Hematopoietic multipotent progenitor cell treated with erythropoietin and hydrocortisone succinate and interleukin-3 and kit ligand, for 4 days (in vitro differentiated cells): ENCODE results near the gene DDC.

Experiments
- DNase-seq: peaks from one replicate; pipeline ENCODE4 v3.0.0-alpha.2; 2015

DDC gene

GRCh38 chr7:50513166-50513871 lies 51.9 kb downstream of the DDC start:
- no peak for DNase-seq

GRCh38 chr7:50512384-50512783 lies 52.8 kb downstream of the DDC start:
- DNase-seq = no peak

GRCh38 chr7:50509459-50509858 lies 55.7 kb downstream of the DDC start:
- DNase-seq = no peak

GRCh38 chr7:50508471-50508943 lies 56.7 kb downstream of the DDC start:
- peak; percentile 60 for DNase-seq

GRCh38 chr7:50507898-50508470 lies 57.2 kb downstream of the DDC start:
- no peak for DNase-seq

- peak; percentile 50 for DNase-seq
Measured at GRCh38 chr7:50505553-50506210, 59.5 kb downstream of the DDC start.

GRCh38 chr7:50504646-50505546 lies 60.3 kb downstream of the DDC start:
- no peak for DNase-seq

GRCh38 chr7:50502947-50503346 lies 62.3 kb downstream of the DDC start:
- no peak for DNase-seq

- peak; percentile 41 for DNase-seq
Measured at GRCh38 chr7:50502001-50502684, 63.1 kb downstream of the DDC start.

- DNase-seq = no peak
Measured at GRCh38 chr7:50499092-50499491, 66.1 kb downstream of the DDC start.

GRCh38 chr7:50497968-50498367 lies 67.2 kb downstream of the DDC start:
- DNase-seq = no peak

- peak; percentile 98 for DNase-seq
Measured at GRCh38 chr7:50497068-50497642, 68.0 kb downstream of the DDC start.

GRCh38 chr7:50496569-50496968 lies 68.6 kb downstream of the DDC start:
- no peak for DNase-seq

GRCh38 chr7:50495746-50496145 lies 69.5 kb downstream of the DDC start:
- no peak for DNase-seq

GRCh38 chr7:50492770-50493519 lies 72.3 kb downstream of the DDC start:
- no peak for DNase-seq

GRCh38 chr7:50491943-50492342 lies 73.3 kb downstream of the DDC start:
- DNase-seq = no peak

GRCh38 chr7:50491209-50491608 lies 74.0 kb downstream of the DDC start:
- no peak for DNase-seq

- DNase-seq = no peak
Measured at GRCh38 chr7:50488379-50488778, 76.8 kb downstream of the DDC start.

- DNase-seq = no peak
Measured at GRCh38 chr7:50486512-50486911, 78.7 kb downstream of the DDC start.

- no peak for DNase-seq
Measured at GRCh38 chr7:50481867-50482266, 83.3 kb downstream of the DDC start.

- DNase-seq = no peak
Measured at GRCh38 chr7:50480797-50481196, 84.4 kb downstream of the DDC start.
